PC-9 (cell line): ENCODE data around the gene ZDHHC7. TPM values are rescaled to one million over a fixed set of nuclear protein-coding genes. Genes with fewer than 3 reads are reported as not detected.

Source experiments
- BruUV-seq: library from RNA; stranded (reverse); fragments of 400-500 nt; replicated peaks from 2 replicates; lab custom pipeline; 2021; lab: Mats Ljungman, UMichigan
- CTCF ChIA-PET: fragments of 300-600 bp; sonication (Branson Sonifier 250); formaldehyde crosslinking; loops from one replicate; lab custom pipeline; 2022; ENCODE audit warnings: antibody characterized with exemption; lab: Charles Lee
- POLR2A ChIA-PET: fragments of 300-600 bp; sonication (Branson Sonifier 250); formaldehyde crosslinking; loops from one replicate; lab custom pipeline; 2022; ENCODE audit warnings: antibody characterized with exemption; ENCODE audit not compliant: unreplicated experiment; lab: Charles Lee
- DNase-seq, 2 experiments: peaks; one replicate each; pipeline versions ENCODE4 v3.0.0 to v3.0.0-alpha.2; 2015 to 2022; ENCODE audit warnings: mixed read lengths in 1 of 2
- H2AFZ ChIP-seq: fragments of 200-600 bp; sonication (generic); 2 replicates; pipeline ENCODE4 v1.8.1; 2017; ENCODE audit warnings: antibody characterized with exemption
- H3F3A ChIP-seq: fragments of 200-600 bp; sonication (generic); 2 replicates; pipeline ENCODE4 v1.8.1; 2017; ENCODE audit warnings: antibody characterized with exemption, mild to moderate bottlenecking, low read depth; ENCODE audit not compliant: insufficient read depth
- H3K27ac ChIP-seq: fragments of 200-600 bp; sonication (generic); 2 replicates; pipeline ENCODE4 v1.6.1; 2016; ENCODE audit warnings: mixed run types
- H3K27me3 ChIP-seq: fragments of 200-600 bp; sonication (generic); 2 replicates; pipeline ENCODE4 v1.6.1; 2016; ENCODE audit warnings: low read depth, mixed run types; ENCODE audit not compliant: insufficient read depth
- H3K36me3 ChIP-seq: fragments of 200-600 bp; sonication (generic); 2 replicates; pipeline ENCODE4 v1.6.1; 2016; ENCODE audit warnings: low read depth, mixed run types
- H3K4me1 ChIP-seq: fragments of 200-600 bp; sonication (generic); replicated peaks from 2 replicates; pipeline ENCODE4 v1.6.1; 2016; ENCODE audit warnings: mixed run types; ENCODE audit not compliant: insufficient read depth
- H3K4me2 ChIP-seq: fragments of 200-600 bp; sonication (generic); 2 replicates; pipeline ENCODE4 v1.6.1; 2017; ENCODE audit warnings: mixed run types
- H3K4me3 ChIP-seq: fragments of 200-600 bp; sonication (generic); 2 replicates; pipeline ENCODE4 v1.6.1; 2016; ENCODE audit warnings: mixed run types
- H3K79me2 ChIP-seq: fragments of 200-600 bp; sonication (generic); 2 replicates; pipeline ENCODE4 v1.6.1; 2017; ENCODE audit warnings: low read depth, mixed run types
- H3K9me2 ChIP-seq: fragments of 200-600 bp; sonication (generic); 2 replicates; pipeline ENCODE4 v1.8.1; 2017; ENCODE audit warnings: mild to moderate bottlenecking; ENCODE audit not compliant: insufficient read depth
- H3K9me3 ChIP-seq: fragments of 200-600 bp; sonication (generic); 2 replicates; pipeline ENCODE4 v1.8.1; 2016; ENCODE audit warnings: low read depth; ENCODE audit not compliant: insufficient read depth
- H4K20me1 ChIP-seq: fragments of 200-600 bp; sonication (generic); 2 replicates; pipeline ENCODE4 v1.8.1; 2017; ENCODE audit not compliant: insufficient read depth
- CTCF ChIP-seq: fragments of 200-600 bp; sonication (generic); conservative IDR thresholded peaks from 2 replicates; pipeline ENCODE4 v1.6.1; 2017; ENCODE audit warnings: mixed run types, antibody characterized with exemption, mild to moderate bottlenecking, moderate library complexity
- EZH2 ChIP-seq: fragments of 200-600 bp; sonication (generic); IDR thresholded peaks from 2 replicates; pipeline ENCODE4 v1.8.0; 2017; ENCODE audit warnings: antibody characterized with exemption, low read depth
- intact Hi-C: fragments of 100-400 bp; cut with micrococcal nuclease; formaldehyde crosslinking; loops from one replicate; pipeline ENCODE4 v1.10.0; 2022; ENCODE audit not compliant: unreplicated experiment
- total RNA-seq: library from RNA; stranded (reverse); gene quantifications from 2 replicates; pipeline ENCODE4 v1.2.3, GENCODE V29; 2021

Gene ZDHHC7
- total RNA-seq, 1 experiment from 2014 or later = 79.3 TPM

GRCh38 chr16:84937196-84938005, 73.9 kb downstream of the ZDHHC7 start:
- CTCF ChIA-PET = no interaction called here

GRCh38 chr16:84933774-84934631, 77.3 kb downstream of the ZDHHC7 start:
- BruUV-seq = no TSS peak
- Histone ChIP-seq H4K20me1 (no peaks in the 10 kb centered on the region), H3K27me3 (no peaks in the 10 kb centered on the region), H3K4me2 (no peak overlapping the region), H2AFZ (no peak overlapping the region), H3K9me2 (no peaks in the 10 kb centered on the region), H3F3A (0 out of 2 replicates have a peak, but pooled peaks cover 4% of the 10 kb centered on the region), H3K9me3 (no peaks in the 10 kb centered on the region), H3K4me3 (no peak overlapping the region), H3K79me2 (no peaks in the 10 kb centered on the region), H3K4me1 (no peaks in the 10 kb centered on the region), H3K36me3 (no peaks in the 10 kb centered on the region), H3K27ac (no peak overlapping the region)
- ChIA-PET CTCF (interaction anchor here (0.5 kb wide), 1 partner anchor 93 kb away, joined by 5 read pairs; no protein-coding TSS in a partner anchor), POLR2A (no interaction called here)
- no peak for DNase-seq
- TF ChIP-seq CTCF = no peak
- TF ChIP-seq EZH2 = no peak
- intact Hi-C loops = no loop called here

More at GRCh38 chr16:84937196-84938005, 73.9 kb downstream of the ZDHHC7 start:
- H3K4me2 ChIP-seq = no peak overlapping the region
- no TSS peak for BruUV-seq
- no peaks in the 10 kb centered on the region for H3K36me3 ChIP-seq
- intact Hi-C loops = no loop called here
- TF ChIP-seq EZH2 (no peak), CTCF (no peak)
- H3K27ac ChIP-seq = no peak overlapping the region
- H3K27me3 ChIP-seq = no peaks in the 10 kb centered on the region
- H3K4me3 ChIP-seq = no peak overlapping the region
- H2AFZ ChIP-seq = no peak overlapping the region
- H4K20me1 ChIP-seq = no peaks in the 10 kb centered on the region
- H3F3A ChIP-seq = 0 out of 2 replicates have a peak, but pooled peaks cover 4% of the 10 kb centered on the region
- POLR2A ChIA-PET = no interaction called here
- no peaks in the 10 kb centered on the region for H3K9me2 ChIP-seq
- peaks cover 8% of the 10 kb centered on the region for H3K4me1 ChIP-seq
- H3K79me2 ChIP-seq = no peaks in the 10 kb centered on the region
- no peak for DNase-seq
- no peaks in the 10 kb centered on the region for H3K9me3 ChIP-seq

DNA sequence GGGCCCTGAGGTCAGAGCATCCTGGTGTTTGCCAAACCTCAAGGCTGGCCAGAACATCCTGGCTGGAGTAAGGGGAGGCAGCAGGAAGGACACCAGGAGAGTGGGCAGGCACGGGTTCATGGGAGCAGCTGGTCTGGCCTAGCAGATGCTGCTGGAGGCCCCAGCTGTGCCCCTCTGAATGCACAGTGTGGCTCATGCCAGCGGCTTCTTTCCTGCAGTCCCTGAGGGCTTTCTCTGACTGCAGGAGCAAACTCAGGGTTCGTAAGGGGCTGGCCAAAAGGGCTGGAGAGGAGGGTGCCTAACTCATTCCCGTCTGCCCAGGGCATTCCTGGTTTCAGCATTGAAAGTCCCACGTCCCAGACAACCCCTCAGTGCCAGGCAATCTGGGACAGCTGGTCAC, 78.7 kb downstream of the ZDHHC7 start:
- no peak overlapping the region for H3K4me3 ChIP-seq
- no TSS peak for BruUV-seq
- H3K4me1 ChIP-seq = no peaks in the 10 kb centered on the region
- H3K27me3 ChIP-seq = no peaks in the 10 kb centered on the region
- H3F3A ChIP-seq = 0 out of 2 replicates have a peak, but pooled peaks cover 3% of the 10 kb centered on the region
- no peaks in the 10 kb centered on the region for H3K9me3 ChIP-seq
- H2AFZ ChIP-seq = no peak overlapping the region
- no peak for DNase-seq
- no peak overlapping the region for H3K27ac ChIP-seq
- no peaks in the 10 kb centered on the region for H3K79me2 ChIP-seq
- POLR2A ChIA-PET = no interaction called here
- no peak overlapping the region for H3K4me2 ChIP-seq
- H3K9me2 ChIP-seq = no peaks in the 10 kb centered on the region
- intact Hi-C loops = no loop called here
- H3K36me3 ChIP-seq = no peaks in the 10 kb centered on the region
- CTCF ChIA-PET = no interaction called here
- TF ChIP-seq EZH2 (no peak), CTCF (no peak)
- no peaks in the 10 kb centered on the region for H4K20me1 ChIP-seq
